IPS DF 4.7 (cell line): ENCODE results near the gene UST.
"Not testable (repeated sequence)": the region's sequence is repeated elsewhere in the genome, so short reads cannot be mapped to it uniquely, and the experiment has no call there.

Experiments used
- DNase-seq: peaks from one replicate; pipeline ENCODE4 v3.0.0-alpha.2; 2013; ENCODE audit warnings: low spot score; ENCODE audit errors: extremely low read depth

UST gene

DNA sequence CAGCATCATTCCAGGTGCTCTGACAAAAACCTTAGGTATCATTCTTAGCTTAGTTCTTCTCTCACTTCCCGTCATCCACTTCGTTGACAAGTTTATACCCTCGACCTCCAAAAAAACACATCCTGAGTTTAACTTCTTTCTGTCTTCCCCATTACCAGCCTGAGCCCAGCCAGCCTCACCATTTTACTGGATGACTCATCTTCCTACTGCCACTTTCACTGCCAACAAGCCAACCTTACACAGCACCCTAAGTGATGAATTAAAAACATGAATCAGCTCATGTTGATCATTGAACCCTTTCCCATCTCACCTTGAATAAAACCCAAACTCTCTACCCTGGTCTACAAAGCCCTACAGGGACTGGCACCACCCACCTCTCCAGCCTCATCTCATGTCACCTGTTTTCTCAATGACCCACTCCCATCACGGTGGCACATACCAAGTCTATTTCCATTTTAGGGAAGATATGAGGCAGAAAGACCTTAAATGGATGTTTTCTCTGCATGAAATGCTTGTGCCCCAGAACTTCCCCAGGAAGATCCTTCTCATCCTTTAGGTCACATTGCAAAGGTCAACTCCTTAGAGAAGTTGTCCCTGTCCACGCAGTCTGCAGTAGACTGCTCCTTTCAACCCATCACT, 9.9 kb upstream of the UST start:
- DNase-seq = no peak

- DNase-seq = no peak
Observed at GRCh38 chr6:148737806-148738205, 9.0 kb upstream of the UST start.

GRCh38 chr6:148738946-148739821, 7.6 kb upstream of the UST start:
- no peak for DNase-seq

DNA sequence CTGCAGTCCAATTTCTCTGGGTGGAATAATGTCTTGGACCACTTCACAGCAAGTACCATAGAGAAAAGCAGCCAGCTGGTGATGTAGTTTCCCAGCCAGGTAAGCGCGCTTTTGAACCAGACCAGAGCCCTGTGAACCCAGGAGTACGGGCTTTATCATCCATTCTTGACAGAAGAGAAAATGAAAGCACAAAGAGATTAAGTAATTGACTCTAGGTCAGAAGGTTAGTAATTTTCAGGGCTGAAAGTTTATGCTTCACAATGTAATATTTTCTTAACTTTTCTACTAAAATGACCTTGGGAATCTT, 7.1 kb upstream of the UST start:
- no peak for DNase-seq

- no peak for DNase-seq
Observed at GRCh38 chr6:148743476-148743875, 3.4 kb upstream of the UST start.

DNA sequence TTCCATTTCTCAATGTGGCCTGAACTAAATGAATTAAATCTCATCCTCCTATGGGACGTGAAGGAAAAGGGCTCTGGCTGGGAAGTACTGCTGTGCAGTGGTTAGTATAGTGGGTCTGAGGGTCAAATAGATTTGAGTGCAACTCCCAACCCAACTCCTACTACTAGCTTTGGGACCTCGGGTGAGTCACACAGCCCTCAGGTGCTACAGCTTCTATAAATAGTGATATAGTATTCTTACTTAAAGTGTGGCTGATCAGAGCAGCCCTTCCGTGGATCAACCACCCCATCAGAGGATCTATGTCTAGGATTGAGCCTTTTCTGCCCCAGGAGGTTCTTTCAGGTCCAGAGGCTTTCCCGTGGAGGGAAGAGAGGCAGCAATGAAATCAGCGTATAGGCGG, 904 bp upstream of the UST start:
- DNase-seq = no peak

- no peak for DNase-seq
Observed at GRCh38 chr6:148747145-148747470, 278 bp downstream of the UST start.

- no peak for DNase-seq
Observed at GRCh38 chr6:148747471-148748165, 788 bp downstream of the UST start.

GRCh38 chr6:148749674-148750073, 2.8 kb downstream of the UST start:
- no peak for DNase-seq

DNA sequence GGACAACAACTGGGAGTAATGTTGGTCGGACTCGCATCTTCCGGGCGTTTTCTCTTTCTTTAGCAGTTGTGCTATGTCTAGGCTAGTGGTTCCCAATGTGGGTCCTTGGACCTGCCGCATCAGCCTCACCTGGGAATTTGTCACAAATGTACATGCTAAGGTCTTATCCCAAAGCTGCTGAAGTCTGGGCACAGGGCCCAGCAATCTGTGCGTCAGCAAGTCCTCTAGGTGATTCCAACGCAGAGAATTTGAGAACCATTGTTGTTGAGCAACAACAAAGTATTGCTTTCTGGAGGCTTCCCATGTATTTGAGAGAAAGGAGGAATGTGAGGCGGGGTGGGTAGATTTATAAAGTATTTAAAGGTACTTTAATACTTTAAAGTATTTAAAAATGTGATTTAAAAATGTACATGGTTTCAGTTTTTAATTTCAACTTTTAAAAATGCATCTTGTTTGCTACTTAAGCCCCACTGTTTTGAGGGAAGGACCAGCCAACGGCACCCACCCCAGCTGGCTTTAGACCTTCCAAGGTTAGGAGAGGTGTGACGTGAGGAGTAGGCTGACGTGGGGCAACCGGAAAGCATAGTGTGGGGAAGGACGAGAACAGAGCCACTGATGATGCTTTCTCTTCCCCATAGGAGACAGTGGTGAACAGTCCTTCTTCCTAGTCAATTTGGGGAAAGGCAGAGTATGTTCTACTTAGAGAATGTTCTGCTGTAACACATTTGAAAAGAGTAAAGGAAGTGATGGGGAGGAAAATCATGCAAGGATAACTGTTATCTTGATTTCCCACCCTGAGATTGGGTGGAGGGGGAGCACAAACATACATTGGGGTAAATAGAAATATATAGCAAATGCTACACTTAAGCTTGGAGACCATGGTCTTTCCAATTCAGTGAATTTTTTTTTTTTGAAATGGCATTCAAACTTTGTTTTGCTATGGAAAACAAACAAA, 4.3 kb downstream of the UST start:
- DNase-seq = no peak

DNA sequence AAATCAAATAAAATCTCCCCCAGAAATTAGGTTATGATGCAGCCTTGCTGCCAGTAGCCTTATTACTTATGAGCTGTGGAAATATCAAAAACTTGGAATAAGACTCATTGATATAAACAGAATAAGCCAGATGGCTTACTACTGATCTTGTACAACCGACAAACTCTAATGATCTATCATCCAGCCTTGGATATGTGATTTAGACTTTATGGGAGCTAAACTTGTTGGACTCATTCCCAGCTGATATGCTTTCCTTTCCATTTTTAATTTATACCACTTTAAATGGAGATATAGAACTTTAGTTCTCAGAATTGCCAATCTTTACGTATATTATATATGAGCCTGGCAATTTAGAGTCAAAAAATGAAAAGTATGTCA, 5.0 kb downstream of the UST start:
- no peak for DNase-seq

GRCh38 chr6:148755379-148755778, 8.5 kb downstream of the UST start:
- DNase-seq = not testable (repeated sequence)

- no peak for DNase-seq
Observed at GRCh38 chr6:148757944-148758480, 11.2 kb downstream of the UST start.

- no peak for DNase-seq
Observed at GRCh38 chr6:148758492-148758891, 11.7 kb downstream of the UST start.

DNA sequence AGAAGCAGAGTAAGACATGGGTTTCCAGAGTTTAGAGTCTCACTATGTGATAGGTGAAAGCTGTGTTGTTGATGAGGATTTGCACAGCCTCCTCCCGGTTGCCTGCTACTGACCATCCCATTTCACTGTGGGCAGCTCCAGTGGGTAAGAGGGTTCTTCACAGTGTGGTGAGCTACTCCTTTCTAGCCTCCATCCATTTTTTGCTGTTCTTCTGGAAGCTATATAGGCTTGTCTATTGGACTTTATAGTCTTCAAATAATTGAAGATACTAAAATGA, 13.4 kb downstream of the UST start:
- DNase-seq = no peak

GRCh38 chr6:148760568-148761526, 14.0 kb downstream of the UST start:
- DNase-seq = no peak

DNA sequence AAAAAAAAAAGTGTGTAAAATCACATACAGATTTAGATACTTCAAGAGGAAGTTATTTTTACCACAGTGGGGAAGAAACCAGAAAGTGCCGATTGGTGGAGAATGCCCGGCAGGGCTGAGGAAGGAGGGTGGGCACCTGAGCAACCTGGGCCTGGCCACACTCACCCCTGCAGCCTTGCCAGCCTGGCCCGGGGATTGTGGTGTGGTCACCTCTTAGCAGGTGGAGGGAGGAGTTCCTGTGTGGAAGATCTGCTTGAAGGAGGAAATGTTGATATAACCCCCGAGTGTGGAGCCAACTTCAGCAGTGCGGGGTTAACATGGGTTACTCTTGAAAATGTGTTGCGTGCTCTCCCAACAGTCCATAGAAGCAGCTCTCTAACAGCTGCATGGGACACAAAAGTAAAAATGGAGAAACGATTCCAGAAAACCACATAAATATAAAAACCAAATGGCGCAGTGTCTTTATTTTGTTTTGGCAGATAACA, 14.7 kb downstream of the UST start:
- no peak for DNase-seq

GRCh38 chr6:148762231-148762630, 15.4 kb downstream of the UST start:
- no peak for DNase-seq

DNA sequence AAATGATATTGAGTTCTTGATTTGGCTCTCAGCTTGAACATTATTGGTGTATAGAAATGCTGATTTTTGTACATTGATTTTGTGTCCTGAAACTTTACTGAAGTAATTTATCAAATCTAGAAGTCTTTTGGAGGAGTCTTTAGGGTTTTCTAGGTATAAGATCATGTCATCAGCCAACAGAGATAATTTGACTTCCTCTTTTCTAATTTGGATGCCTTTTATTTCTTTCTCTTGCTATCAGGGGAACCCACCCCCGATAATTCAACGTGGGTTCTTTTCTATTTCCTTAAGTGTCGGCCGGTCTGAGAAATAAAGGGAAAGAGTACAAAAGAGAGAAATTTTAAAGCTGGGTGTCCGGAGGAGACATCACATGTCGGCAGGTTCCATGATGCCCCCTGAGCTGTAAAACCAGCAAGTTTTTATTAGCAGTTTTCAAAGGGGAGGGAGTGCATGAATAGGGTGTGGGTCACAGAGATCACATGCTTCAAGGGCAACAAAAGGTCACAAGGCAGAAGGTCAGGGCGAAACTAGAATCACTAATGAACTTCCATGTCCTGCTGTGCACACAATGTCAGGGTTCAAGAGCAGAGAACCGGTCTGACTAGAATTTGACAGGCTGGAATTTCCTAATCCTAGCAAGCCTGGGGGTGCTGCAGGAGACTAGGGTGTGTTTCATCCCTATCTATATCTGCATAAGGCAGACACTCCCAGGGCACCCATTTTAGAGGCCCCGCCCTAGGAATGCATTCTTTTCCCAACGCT, 17.6 kb downstream of the UST start:
- DNase-seq = not testable (repeated sequence)
